WI38 (cell line): ENCODE measurements around the gene STX5.

Experiments
- H3K4me3 ChIP-seq: 2 replicates; pipeline ENCODE4 v1.5.1; 2011; ENCODE audit warnings: low read depth, mild to moderate bottlenecking, control low read depth, low read length
- CTCF ChIP-seq: IDR thresholded peaks from 2 replicates; pipeline ENCODE4 v1.5.1; 2012; ENCODE audit warnings: low read depth, mild to moderate bottlenecking, control low read depth, low read length

STX5 gene

GRCh38 chr11:62805961-62806441, 25.9 kb downstream of the STX5 start:
- no peak for TF ChIP-seq CTCF
- peak overlapping the region; percentile 95 for H3K4me3 ChIP-seq

DNA sequence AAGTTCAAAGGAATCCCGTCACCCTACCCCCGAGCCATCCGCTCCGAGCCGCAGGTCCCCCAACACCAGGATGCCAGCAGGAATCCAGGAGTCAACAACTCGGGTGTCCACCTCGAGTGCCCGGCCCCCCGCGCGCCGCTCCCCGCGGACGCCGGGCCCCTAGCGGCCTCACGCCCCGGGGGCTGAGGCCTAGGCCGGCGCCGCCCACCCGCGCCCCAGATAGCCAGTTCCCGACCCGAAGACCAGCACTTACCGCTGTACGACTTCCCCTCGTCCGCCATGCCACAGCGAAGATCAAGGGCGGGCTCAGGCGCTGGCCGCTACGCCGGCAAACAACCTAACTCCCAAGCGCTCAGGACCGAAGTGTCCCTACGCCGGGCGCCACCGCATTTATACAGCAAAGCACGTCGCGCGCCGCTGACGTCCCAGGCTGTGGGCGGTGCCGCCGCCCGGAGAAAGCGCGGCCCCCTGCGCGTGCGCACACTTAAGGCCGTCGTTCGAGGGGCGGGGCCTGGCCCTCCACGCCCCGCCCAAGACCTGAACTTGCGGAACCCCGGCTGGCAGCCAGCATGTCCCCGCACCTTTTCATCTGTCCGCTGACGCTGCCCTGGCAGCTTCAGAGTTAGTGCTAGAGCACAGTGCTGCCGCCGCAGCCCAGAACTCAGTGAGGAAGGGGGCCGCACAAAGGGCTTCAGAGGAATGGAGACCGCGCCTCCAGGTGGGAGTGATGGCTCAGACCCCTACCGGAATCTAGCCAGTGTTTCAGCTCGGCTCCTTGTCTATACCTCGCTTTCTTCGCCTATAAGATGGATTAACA, 26.6 kb downstream of the STX5 start, which contains the start of gene NXF1:
NXF1 (minus strand) TSS at position 365 of the 817 bp plus-strand sequence; CDS start at position 281, 84 bp downstream.
- TF ChIP-seq CTCF: no peak
- H3K4me3 ChIP-seq: peak within 1 kb of the TSS; percentile 95

GRCh38 chr11:62804310-62805075, 27.4 kb downstream of the STX5 start:
- no peak for TF ChIP-seq CTCF
- peak overlapping the region; percentile 95 for H3K4me3 ChIP-seq

DNA sequence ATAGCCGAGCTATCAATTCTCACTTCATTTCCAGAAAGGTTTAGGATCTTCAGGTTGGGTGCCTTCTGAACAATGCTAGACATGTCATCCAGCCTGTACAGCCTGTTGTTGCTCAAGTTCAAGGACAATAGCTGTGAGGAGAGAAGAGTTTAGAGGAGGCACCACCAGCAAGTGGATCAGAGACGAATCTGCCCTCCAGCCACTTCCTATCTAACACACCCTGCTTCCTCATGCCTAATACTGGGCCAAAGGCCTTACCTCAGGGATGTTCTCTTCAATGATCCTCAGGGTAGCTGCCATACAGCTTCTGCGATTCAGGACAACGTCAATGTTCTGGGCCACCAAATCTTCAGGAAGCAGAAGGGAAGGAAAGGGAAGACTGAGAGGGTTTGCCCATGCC, 30.8 kb downstream of the STX5 start:
- TF ChIP-seq CTCF: no peak
- H3K4me3 ChIP-seq: no peak overlapping the region

GRCh38 chr11:62799486-62799885, 32.4 kb downstream of the STX5 start:
- no peak for TF ChIP-seq CTCF
- H3K4me3 ChIP-seq: no peak overlapping the region

- no peak for TF ChIP-seq CTCF
Observed at GRCh38 chr11:62796281-62796680, 35.6 kb downstream of the STX5 start.

More at GRCh38 chr11:62796281-62796680, 35.6 kb downstream of the STX5 start:
- H3K4me3 ChIP-seq: no peak overlapping the region
